Right atrium auricular region (tissue), 2 donors: ENCODE measurements around the gene ANKRD52. TPM values are rescaled to one million over a fixed set of nuclear protein-coding genes. Genes with fewer than 3 reads are reported as not detected.

ENCODE experiments used
- DNase-seq: peaks from one replicate; pipeline ENCODE4 v3.0.0-alpha.2; 2019; ENCODE audit warnings: low spot score
- H3K27ac ChIP-seq, 2 donors: fragments of 200-600 bp; sonication (generic); 1 replicate in 1 of 2; 2 replicates in 1 of 2; pipeline ENCODE4 v1.5.1; 2016 to 2019
- H3K27me3 ChIP-seq, 2 donors: fragments of 200-600 bp; sonication (generic); one replicate each; pipeline versions ENCODE4 v1.5.1 to v1.6.0; 2017 to 2019
- H3K36me3 ChIP-seq: fragments of 200-600 bp; sonication (generic); one replicate; pipeline ENCODE4 v1.5.1; 2016
- H3K4me1 ChIP-seq, 2 donors: fragments of 200-600 bp; sonication (generic); one replicate each; pipeline versions ENCODE4 v1.5.1 to v1.6.0; 2017 to 2019
- H3K4me3 ChIP-seq, 2 donors: fragments of 200-600 bp; sonication (generic); 1 replicate in 1 of 2; 2 replicates in 1 of 2; pipeline ENCODE4 v1.5.1; 2017 to 2019; ENCODE audit warnings: mild to moderate bottlenecking in 1 of 2, moderate library complexity in 1 of 2
- H3K9me3 ChIP-seq, 2 donors: fragments of 200-600 bp; sonication (generic); one replicate each; pipeline ENCODE4 v1.5.1; 2019
- CTCF ChIP-seq, 2 donors: fragments of 200-600 bp; sonication (generic); IDR thresholded peaks; one replicate each; pipeline ENCODE4 v1.5.1; 2019; ENCODE audit warnings: antibody characterized with exemption in 2 of 2
- total RNA-seq, 2 donors: library from RNA; depleted of rRNA; stranded (reverse); fragments of >200 nt; gene quantifications; one replicate each; pipeline ENCODE4 v1.1.0, GENCODE V29; 2016

Gene ANKRD52
- total RNA-seq, 2 donors from 2014 or later: 12.4 to 22.1 TPM

GRCh38 chr12:56189918-56190694, 68.1 kb downstream of the ANKRD52 start:
- Histone ChIP-seq H3K27ac (peak overlapping the region; percentile 92 to 98), H3K36me3 (peaks cover 8% of the 10 kb centered on the region), H3K4me1 (peaks cover 0 to 24% of the 10 kb centered on the region in 2 donors), H3K27me3 (no peaks in the 10 kb centered on the region), H3K9me3 (no peaks in the 10 kb centered on the region), H3K4me3 (peak overlapping the region; percentile 92 to 95)
- peak; percentile 88 for DNase-seq
- TF ChIP-seq CTCF (IDR thresholded peaks at IDR 0.05): peak; percentile 0 to 9

GRCh38 chr12:56189099-56189917, 68.9 kb downstream of the ANKRD52 start, which contains the start of gene SMARCC2:
Gene SMARCC2 (minus strand): TSS chr12:56189483. CDS start chr12:56189461, 22 bp downstream.
- peak; percentile 83 for DNase-seq
- Histone ChIP-seq H3K4me3 (peak within 1 kb of the TSS; percentile 92 to 95), H3K4me1 (peaks cover 0 to 24% of the 10 kb centered on the region in 2 donors), H3K27ac (peak within 1 kb of the TSS; percentile 92 to 98), H3K9me3 (no peaks in the 10 kb centered on the region), H3K27me3 (no peaks in the 10 kb centered on the region), H3K36me3 (peaks cover 16% of the 10 kb centered on the region)
- peak; percentile 63 to 74 for TF ChIP-seq CTCF (IDR thresholded peaks at IDR 0.05)

- DNase-seq: no peak
- Histone ChIP-seq H3K9me3 (no peaks in the 10 kb centered on the region), H3K27ac (peak overlapping the region; percentile 90 to 98), H3K4me1 (peaks cover 0 to 24% of the 10 kb centered on the region in 2 donors), H3K36me3 (peaks cover 22% of the 10 kb centered on the region), H3K4me3 (peak overlapping the region; percentile 92 to 95), H3K27me3 (no peaks in the 10 kb centered on the region)
- TF ChIP-seq CTCF (IDR thresholded peaks at IDR 0.05): no peak
Observed at GRCh38 chr12:56188778-56189098, 69.4 kb downstream of the ANKRD52 start.

GRCh38 chr12:56188131-56188777, 69.9 kb downstream of the ANKRD52 start:
- H3K4me3 ChIP-seq: peak overlapping the region; percentile 92 to 95
- TF ChIP-seq CTCF (IDR thresholded peaks at IDR 0.05): no peak
- H3K36me3 ChIP-seq: peaks cover 27% of the 10 kb centered on the region
- no peaks in the 10 kb centered on the region for H3K9me3 ChIP-seq
- DNase-seq: no peak
- H3K27ac ChIP-seq: peak overlapping the region; percentile 90 to 98
- peaks cover 0 to 24% of the 10 kb centered on the region in 2 donors for H3K4me1 ChIP-seq
- no peaks in the 10 kb centered on the region for H3K27me3 ChIP-seq

Other genes with a start within 250 kb of the ANKRD52 start
- gene IKZF4, start 237.3 kb downstream of the ANKRD52 start, total RNA-seq: 1 to 10 TPM; 2.6 to 3.9 TPM
- 1,000 to 10,000 TPM in 1 of 2 donors, 100 to 1,000 TPM in 1; 134 to 1,492 TPM for gene RPS26, start 216.5 kb downstream of the ANKRD52 start, total RNA-seq
- 1 to 10 TPM; 3.2 to 7.2 TPM for gene ERBB3, start 178.2 kb downstream of the ANKRD52 start, total RNA-seq
- 100 to 1,000 TPM in 1 of 2 donors, 10 to 100 TPM in 1; 91.4 to 116 TPM for gene PA2G4, start 153.8 kb downstream of the ANKRD52 start, total RNA-seq
- gene RPL41, start 141.8 kb downstream of the ANKRD52 start, total RNA-seq: 1,000 to 10,000 TPM in 1 of 2 donors, 100 to 1,000 TPM in 1; 606 to 2,188 TPM
- gene ZC3H10, start 140.1 kb downstream of the ANKRD52 start, total RNA-seq: 1 to 10 TPM; 2.1 to 2.9 TPM
- 10 to 100 TPM; 25.4 to 74.0 TPM for gene ESYT1, start 130.1 kb downstream of the ANKRD52 start, total RNA-seq
- 10 to 100 TPM; 36.1 to 55.1 TPM for gene MYL6B, start 105.8 kb downstream of the ANKRD52 start, total RNA-seq
- 1,000 to 10,000 TPM in 1 of 2 donors, 100 to 1,000 TPM in 1; 567 to 1,179 TPM for gene MYL6, start 100.0 kb downstream of the ANKRD52 start, total RNA-seq
- gene SMARCC2, start 68.9 kb downstream of the ANKRD52 start, total RNA-seq: 10 to 100 TPM; 45.0 to 70.2 TPM
- 10 to 100 TPM; 45.1 to 88.4 TPM for gene RNF41, start 36.5 kb downstream of the ANKRD52 start, total RNA-seq
- gene NABP2, start 34.0 kb downstream of the ANKRD52 start, total RNA-seq: 10 to 100 TPM; 19.7 to 23.6 TPM
- gene SLC39A5, start 28.3 kb downstream of the ANKRD52 start, total RNA-seq: not detected
- gene COQ10A, start 8.6 kb upstream of the ANKRD52 start, total RNA-seq: 100 to 1,000 TPM in 1 of 2 donors, 10 to 100 TPM in 1; 68.5 to 149 TPM
- 100 to 1,000 TPM; 236 to 513 TPM for gene CS, start 41.9 kb upstream of the ANKRD52 start, total RNA-seq
- gene CNPY2, start 57.6 kb upstream of the ANKRD52 start, total RNA-seq: 10 to 100 TPM; 37.0 to 55.2 TPM
- gene PAN2, start 75.6 kb upstream of the ANKRD52 start, total RNA-seq: 10 to 100 TPM; 14.5 to 18.4 TPM
- not detected for gene IL23A, start 80.5 kb upstream of the ANKRD52 start, total RNA-seq
- gene STAT2, start 101.7 kb upstream of the ANKRD52 start, total RNA-seq: 10 to 100 TPM; 28.3 to 41.0 TPM
- not detected for gene APOF, start 104.5 kb upstream of the ANKRD52 start, total RNA-seq
- gene TIMELESS, start 191.0 kb upstream of the ANKRD52 start, total RNA-seq: 1 to 10 TPM; 2.1 to 3.0 TPM
- gene MIP, start 196.3 kb upstream of the ANKRD52 start, total RNA-seq: not detected
- 1 to 10 TPM; 1.7 to 2.7 TPM for gene SPRYD4, start 210.2 kb upstream of the ANKRD52 start, total RNA-seq
- 1 to 10 TPM in 1 of 2 donors, under 1 TPM in 1; 0.96 to 1.7 TPM for gene GLS2, start 229.8 kb upstream of the ANKRD52 start, total RNA-seq